ENCODE measurements around the gene TRAK1.

The TRAK1 gene

DNA sequence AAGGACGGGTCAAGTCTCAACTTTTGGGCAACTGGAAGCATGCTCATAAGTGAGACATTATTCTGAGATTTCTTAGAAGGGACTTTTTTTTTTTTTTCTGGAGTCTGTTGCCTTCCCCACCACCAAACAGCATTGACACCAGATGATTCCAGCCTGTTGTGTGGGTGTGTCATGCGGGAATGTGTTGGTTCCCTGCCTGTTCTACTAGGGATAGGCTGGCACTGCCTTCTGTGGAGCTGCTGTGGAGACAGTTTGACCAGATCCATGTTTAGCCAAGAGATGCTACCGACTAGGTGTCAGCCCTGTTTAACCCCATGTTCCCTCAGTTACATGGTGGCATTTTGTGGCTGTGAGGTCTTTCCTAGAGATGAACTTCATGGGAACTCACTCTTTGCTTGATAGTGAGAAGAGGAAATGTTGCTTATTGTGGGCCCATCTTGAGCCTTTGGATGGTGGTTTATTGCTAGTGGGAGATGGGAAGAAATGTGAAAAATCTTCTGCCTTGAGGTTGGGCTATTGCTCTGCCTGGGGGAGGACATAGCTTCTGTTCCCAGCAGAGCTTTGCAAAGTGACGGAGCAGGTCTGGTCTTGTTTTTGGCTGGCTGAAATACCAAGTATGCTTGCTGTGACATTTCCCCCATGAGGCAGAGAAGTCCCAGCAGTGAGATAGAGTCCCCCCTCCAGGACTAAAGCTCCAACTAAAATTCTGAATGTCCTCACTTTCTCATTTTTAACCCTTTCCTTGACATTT, 31.3 kb downstream of the TRAK1 start:
- H3K4me3 Mint-ChIP-seq, result no peak overlapping the region
- H3K4me1 Mint-ChIP-seq, result peaks cover 37% of the 10 kb centered on the region
- H3K9me3 Mint-ChIP-seq, result no peaks in the 10 kb centered on the region
- ATAC-seq, result no peak
- peaks cover 24% of the 10 kb centered on the region for H3K36me3 Mint-ChIP-seq
- no peak overlapping the region for H3K27ac Mint-ChIP-seq
- no peak for DNase-seq (ENCODE audit: low spot score in 2 of 2)

- Mint-ChIP-seq H3K4me1 (peaks cover 37% of the 10 kb centered on the region), H3K36me3 (peaks cover 24% of the 10 kb centered on the region), H3K27ac (peak overlapping the region; percentile 89), H3K9me3 (no peaks in the 10 kb centered on the region), H3K4me3 (peak overlapping the region; percentile 10)
- ATAC-seq (no peak), DNase-seq (ENCODE audit: low spot score in 2 of 2) (no peak)
Observed at GRCh38 chr3:42123012-42123581, 31.9 kb downstream of the TRAK1 start.

DNA sequence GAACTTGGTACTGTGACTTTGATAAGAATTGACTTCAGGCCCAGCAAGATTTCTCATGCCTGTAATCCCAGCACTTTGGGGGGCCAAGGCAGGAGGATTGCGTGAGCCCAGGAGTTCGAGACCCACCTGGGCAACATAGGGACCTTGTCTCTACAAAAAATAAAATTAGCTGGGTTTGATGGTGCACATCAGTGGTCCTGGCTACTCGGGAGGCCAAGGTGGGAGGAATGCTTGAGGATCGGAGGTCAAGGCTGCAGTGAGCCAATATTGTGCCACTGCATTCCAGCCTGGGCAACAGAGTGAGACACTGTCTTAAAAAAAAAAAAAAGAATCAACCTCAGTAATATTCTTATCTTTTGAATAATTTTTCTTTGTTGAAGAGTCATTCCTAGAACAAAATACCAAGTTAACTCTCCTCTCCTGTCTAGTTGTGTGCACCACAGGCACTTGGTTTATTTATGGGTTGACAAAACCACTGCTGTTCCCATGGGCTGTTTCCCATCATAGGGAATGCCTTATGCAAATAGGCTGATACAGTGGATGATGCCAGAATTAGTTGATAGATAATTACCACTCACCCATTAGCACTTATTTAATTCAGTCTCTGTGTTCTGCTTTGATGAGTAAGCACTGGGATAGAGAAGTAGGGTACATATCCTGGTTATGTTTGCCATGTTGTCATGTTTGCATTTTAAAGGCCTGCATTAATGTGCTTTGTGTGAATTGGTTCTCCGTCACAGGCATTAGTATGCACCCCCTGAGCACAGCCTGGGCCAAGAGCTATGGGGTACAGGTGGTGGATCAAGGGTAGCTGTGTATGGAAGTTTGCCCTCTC, 32.9 kb downstream of the TRAK1 start:
- peaks cover 24% of the 10 kb centered on the region for H3K36me3 Mint-ChIP-seq
- no peak for ATAC-seq
- DNase-seq (ENCODE audit: low spot score in 2 of 2), result no peak
- peak overlapping the region; percentile 89 for H3K27ac Mint-ChIP-seq
- no peak overlapping the region for H3K4me3 Mint-ChIP-seq
- peaks cover 29% of the 10 kb centered on the region for H3K4me1 Mint-ChIP-seq
- no peaks in the 10 kb centered on the region for H3K9me3 Mint-ChIP-seq

- H3K4me1 Mint-ChIP-seq, result peaks cover 21% of the 10 kb centered on the region
- no peak overlapping the region for H3K4me3 Mint-ChIP-seq
- peak overlapping the region; percentile 12 for H3K27ac Mint-ChIP-seq
- H3K36me3 Mint-ChIP-seq, result peaks cover 24% of the 10 kb centered on the region
- H3K9me3 Mint-ChIP-seq, result no peaks in the 10 kb centered on the region
- ATAC-seq, result no peak
- no peak for DNase-seq (ENCODE audit: low spot score in 2 of 2)
Observed at GRCh38 chr3:42127226-42127625, 36.1 kb downstream of the TRAK1 start.

DNA sequence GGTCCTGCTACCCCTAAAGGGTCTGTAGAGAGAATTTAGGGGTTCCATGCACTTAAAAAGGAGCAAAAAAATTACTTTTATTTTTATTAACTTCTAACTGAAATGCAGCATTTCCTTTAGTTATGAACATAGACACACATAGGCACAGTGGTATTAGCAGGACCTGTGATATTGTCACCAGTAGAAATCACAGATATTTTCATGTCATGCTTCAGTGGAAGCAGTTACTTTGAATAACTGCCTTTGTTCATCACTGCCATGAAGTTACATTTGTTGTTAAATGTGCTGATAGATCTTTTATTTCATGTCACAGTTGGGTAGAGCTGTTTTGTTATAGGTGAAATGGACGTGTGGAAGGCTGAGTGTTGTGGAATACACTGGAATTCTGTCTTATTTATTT, 37.4 kb downstream of the TRAK1 start:
- Mint-ChIP-seq H3K4me1 (peaks cover 26% of the 10 kb centered on the region), H3K27ac (no peak overlapping the region), H3K9me3 (no peaks in the 10 kb centered on the region), H3K36me3 (peaks cover 29% of the 10 kb centered on the region), H3K4me3 (no peak overlapping the region)
- no peak for DNase-seq (ENCODE audit: low spot score in 2 of 2)
- ATAC-seq, result no peak

GRCh38 chr3:42129014-42129953, 38.1 kb downstream of the TRAK1 start:
- Mint-ChIP-seq H3K36me3 (peaks cover 32% of the 10 kb centered on the region), H3K9me3 (no peaks in the 10 kb centered on the region), H3K4me1 (peaks cover 21% of the 10 kb centered on the region), H3K4me3 (no peak overlapping the region), H3K27ac (no peak overlapping the region)
- DNase-seq (ENCODE audit: low spot score in 2 of 2) (no peak), ATAC-seq (no peak)

- Mint-ChIP-seq H3K4me3 (no peak overlapping the region), H3K27ac (no peak overlapping the region), H3K9me3 (no peaks in the 10 kb centered on the region), H3K36me3 (peaks cover 34% of the 10 kb centered on the region), H3K4me1 (peaks cover 17% of the 10 kb centered on the region)
- DNase-seq (ENCODE audit: low spot score in 2 of 2) (no peak), ATAC-seq (no peak)
Observed at GRCh38 chr3:42130007-42130328, 38.8 kb downstream of the TRAK1 start.

DNA sequence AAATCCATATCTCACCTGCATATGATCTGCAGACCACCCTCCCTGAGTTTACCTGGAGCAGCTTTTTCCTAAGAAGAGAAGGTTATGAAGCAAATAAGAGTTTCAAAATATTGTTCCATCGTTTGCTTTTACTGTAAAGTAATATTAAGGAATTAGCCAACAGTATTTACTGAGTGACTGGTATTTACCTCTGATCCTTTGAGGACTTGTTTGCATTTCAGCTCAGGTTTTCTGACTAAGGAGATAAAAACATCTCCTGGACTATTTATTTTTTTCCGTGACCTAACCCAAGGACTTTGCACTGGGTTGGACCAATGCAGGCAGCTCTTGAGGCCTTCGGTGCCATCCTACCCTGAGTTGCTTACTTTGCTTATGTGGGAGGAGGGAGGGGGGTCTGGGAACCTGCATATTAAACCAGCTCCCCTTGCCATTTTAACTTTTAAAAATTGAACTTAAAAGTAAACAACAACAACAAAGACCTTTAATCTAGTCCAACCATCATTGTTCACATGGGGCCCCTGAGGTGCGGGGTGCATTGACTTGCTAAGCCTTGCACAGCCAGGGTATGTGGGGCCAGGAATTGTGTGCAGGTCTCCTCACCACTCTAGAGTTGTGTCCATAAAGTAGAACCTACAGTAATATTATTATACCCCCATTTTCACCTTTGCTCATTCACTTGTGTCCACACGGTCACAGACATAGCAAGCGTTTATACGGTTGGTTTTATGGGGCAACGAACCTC, 39.3 kb downstream of the TRAK1 start:
- H3K27ac Mint-ChIP-seq, result no peak overlapping the region
- peaks cover 29% of the 10 kb centered on the region for H3K36me3 Mint-ChIP-seq
- no peak overlapping the region for H3K4me3 Mint-ChIP-seq
- H3K4me1 Mint-ChIP-seq, result peaks cover 21% of the 10 kb centered on the region
- H3K9me3 Mint-ChIP-seq, result no peaks in the 10 kb centered on the region
- DNase-seq (ENCODE audit: low spot score in 2 of 2) (no peak), ATAC-seq (no peak)

GRCh38 chr3:42133500-42134298, 42.5 kb downstream of the TRAK1 start:
- H3K27ac Mint-ChIP-seq, result peak overlapping the region; percentile 21
- peaks cover 9% of the 10 kb centered on the region for H3K36me3 Mint-ChIP-seq
- DNase-seq (ENCODE audit: low spot score in 2 of 2) (no peak), ATAC-seq (no peak)
- no peak overlapping the region for H3K4me3 Mint-ChIP-seq
- no peaks in the 10 kb centered on the region for H3K9me3 Mint-ChIP-seq
- H3K4me1 Mint-ChIP-seq, result peaks cover 21% of the 10 kb centered on the region

DNA sequence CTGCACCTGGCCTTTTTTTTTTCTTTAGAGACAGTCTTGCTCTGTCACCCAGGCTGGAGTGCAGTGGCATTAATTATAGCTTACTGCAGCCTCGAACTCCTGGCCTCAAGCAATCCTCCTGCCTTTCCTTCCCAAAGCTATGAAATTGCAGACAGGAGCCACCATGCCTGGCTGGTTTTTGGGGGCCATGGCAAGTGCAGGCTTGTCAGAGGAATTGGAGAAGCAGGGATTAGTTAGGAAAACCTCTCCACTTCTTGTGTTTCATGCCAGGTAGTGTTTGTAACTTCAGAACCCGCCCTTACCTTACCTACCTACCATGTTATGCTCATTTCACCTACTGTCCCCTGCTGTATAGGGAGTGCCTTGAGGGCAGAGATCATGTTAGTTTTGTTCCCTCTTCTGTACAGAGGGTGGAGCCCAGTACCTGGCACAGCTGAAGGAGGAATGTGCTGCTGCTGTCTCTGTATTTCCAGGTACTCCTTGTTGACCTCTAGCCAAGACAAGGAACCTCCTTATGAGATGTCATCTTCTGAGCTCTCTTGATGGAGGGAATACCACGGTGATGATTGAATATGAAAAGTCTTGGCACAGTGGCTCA, 43.8 kb downstream of the TRAK1 start:
- H3K4me1 Mint-ChIP-seq, result peaks cover 21% of the 10 kb centered on the region
- no peak for DNase-seq (ENCODE audit: low spot score in 2 of 2)
- peak overlapping the region; percentile 57 for H3K27ac Mint-ChIP-seq
- H3K9me3 Mint-ChIP-seq, result no peaks in the 10 kb centered on the region
- no peak overlapping the region for H3K4me3 Mint-ChIP-seq
- peaks cover 9% of the 10 kb centered on the region for H3K36me3 Mint-ChIP-seq
- ATAC-seq, result no peak

DNA sequence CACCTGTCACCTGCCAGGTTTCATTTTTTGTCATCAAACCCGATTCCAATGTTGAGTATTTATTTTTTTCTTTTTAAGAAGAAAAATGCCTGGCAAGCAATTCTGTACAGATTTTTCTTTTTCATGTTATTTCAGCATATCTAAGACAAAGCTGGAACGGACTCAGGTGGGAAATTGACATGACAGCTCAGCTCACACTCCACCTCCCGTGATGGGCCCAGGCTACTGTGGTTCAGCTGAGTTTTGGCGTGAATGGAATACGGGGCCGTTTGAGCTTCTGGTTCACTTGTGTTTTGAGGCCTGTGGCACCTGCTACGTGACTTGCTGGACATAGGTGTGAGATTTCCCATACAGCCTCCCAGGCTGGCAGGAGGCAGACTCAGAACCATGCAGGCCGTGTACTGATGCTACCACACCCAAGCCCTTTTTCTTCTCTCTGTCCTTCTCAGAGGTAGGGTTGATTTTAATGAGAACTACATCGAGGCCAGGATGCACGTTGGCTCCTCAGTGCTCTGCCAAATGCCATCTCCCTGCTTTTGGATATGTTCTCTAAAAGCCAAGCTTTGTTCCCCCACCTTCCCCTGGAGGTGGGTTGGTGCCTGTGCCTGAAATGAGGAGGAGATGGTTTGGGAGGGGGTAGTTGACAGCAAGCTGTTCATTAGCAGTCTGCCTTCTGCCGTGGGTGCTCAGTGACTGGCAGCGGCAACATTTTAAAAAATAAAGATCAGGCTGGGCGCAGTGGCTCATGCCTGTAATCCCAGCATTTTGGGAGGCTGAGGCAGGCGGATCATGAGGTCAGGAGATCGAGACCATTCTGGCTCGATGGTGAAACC, 48.7 kb downstream of the TRAK1 start:
- no peaks in the 10 kb centered on the region for H3K9me3 Mint-ChIP-seq

GRCh38 chr3:42140665-42141203, 49.6 kb downstream of the TRAK1 start:
- DNase-seq (ENCODE audit: low spot score in 2 of 2) (no peak), ATAC-seq (no peak)
- H3K4me1 Mint-ChIP-seq, result peaks cover 8% of the 10 kb centered on the region
- peaks cover 6% of the 10 kb centered on the region for H3K36me3 Mint-ChIP-seq
- H3K9me3 Mint-ChIP-seq, result no peaks in the 10 kb centered on the region
- no peak overlapping the region for H3K4me3 Mint-ChIP-seq
- no peak overlapping the region for H3K27ac Mint-ChIP-seq

More for the DNA sequence above, 48.7 kb downstream of the TRAK1 start:
- Mint-ChIP-seq H3K4me3 (no peak overlapping the region), H3K4me1 (peaks cover 13% of the 10 kb centered on the region), H3K27ac (no peak overlapping the region), H3K36me3 (peaks cover 6% of the 10 kb centered on the region)
- DNase-seq (ENCODE audit: low spot score in 2 of 2) (no peak), ATAC-seq (no peak)

DNA sequence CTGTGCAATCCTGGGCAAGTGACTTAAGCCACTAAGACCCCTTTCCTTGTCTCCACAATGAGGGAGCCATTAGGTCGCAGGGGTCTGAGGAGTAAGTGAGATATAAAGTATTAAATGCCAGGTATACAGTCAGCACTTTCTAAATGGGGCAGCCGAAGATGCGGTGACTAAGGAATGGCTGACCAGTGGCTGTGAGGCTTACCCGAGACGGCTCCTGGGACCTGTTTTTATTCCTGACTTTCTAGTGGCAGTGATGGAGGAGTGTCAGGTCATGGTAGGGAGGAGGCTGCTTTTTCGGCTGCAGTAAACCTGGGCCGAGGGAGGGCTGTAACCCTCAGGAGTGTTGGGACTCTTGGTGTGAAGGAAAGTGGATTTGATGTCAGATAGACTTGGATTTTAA, 52.3 kb downstream of the TRAK1 start:
- Mint-ChIP-seq H3K9me3 (no peaks in the 10 kb centered on the region), H3K4me1 (peaks cover 21% of the 10 kb centered on the region), H3K36me3 (peaks cover 6% of the 10 kb centered on the region), H3K27ac (no peak overlapping the region), H3K4me3 (no peak overlapping the region)
- DNase-seq (ENCODE audit: low spot score in 2 of 2) (no peak), ATAC-seq (no peak)
